Hepatocyte (in vitro differentiated cells): Measurements from ENCODE around the gene SLC6A4.

ENCODE experiments used
- CTCF ChIP-seq: fragments of 200-600 bp; sonication (generic); IDR thresholded peaks from 2 replicates; pipeline ENCODE4 v1.5.1; 2016; ENCODE audit warnings: antibody characterized with exemption, mild to moderate bottlenecking; ENCODE audit not compliant: poor library complexity
- EZH2 ChIP-seq: fragments of 200-600 bp; sonication (generic); IDR thresholded peaks from 2 replicates; pipeline ENCODE4 v1.6.1; 2016; ENCODE audit warnings: antibody characterized with exemption, mild to moderate bottlenecking, borderline replicate concordance
- EZH2phosphoT487 ChIP-seq: fragments of 200-600 bp; sonication (generic); IDR thresholded peaks from one replicate; pipeline ENCODE4 v1.6.1; 2018; ENCODE audit warnings: antibody characterized with exemption, mild to moderate bottlenecking, low read depth, moderate library complexity; ENCODE audit not compliant: unreplicated experiment, severe bottlenecking

GRCh38 chr17:30235386-30236296 is at the start of gene SLC6A4:
- no peak for TF ChIP-seq EZH2
- no peak for TF ChIP-seq CTCF
- no peak for TF ChIP-seq EZH2phosphoT487
